AG04450 (cell line): ENCODE measurements around the gene TM4SF4. TPM values are rescaled to one million over a fixed set of nuclear protein-coding genes. Genes with fewer than 3 reads are reported as not detected.
A peak's percentile ranks its signal among the peaks of the same experiment; 100 is the strongest.

Source experiments
- CTCF ChIA-PET: fragments of 300-600, 350-600 bp; formaldehyde crosslinking; extraction: SDS; loops from one replicate; lab custom pipeline; 2022; ENCODE audit warnings: antibody characterized with exemption, inconsistent platforms; lab: Charles Lee
- POLR2A ChIA-PET: fragments of 350-600 bp; formaldehyde crosslinking; extraction: SDS; loops from one replicate; lab custom pipeline; 2021; ENCODE audit warnings: antibody characterized with exemption, inconsistent platforms; lab: Yijun Ruan, JAX
- DNase-seq: peaks from one replicate; pipeline ENCODE4 v3.0.0-alpha.2; 2011; ENCODE audit warnings: low read depth, low spot score
- H3K27ac ChIP-seq: one replicate; pipeline ENCODE4 v1.5.1; 2012; ENCODE audit warnings: low read depth, low read length, control low read depth
- H3K27me3 ChIP-seq: one replicate; pipeline ENCODE4 v1.6.0; 2012; ENCODE audit warnings: low read length; ENCODE audit not compliant: control insufficient read depth, insufficient read depth
- H3K4me3 ChIP-seq: 2 replicates; pipeline ENCODE4 v1.5.1; 2011; ENCODE audit warnings: mild to moderate bottlenecking, low read depth, low read length, control low read depth
- H3K9me3 ChIP-seq: 2 replicates; pipeline ENCODE4 v1.5.1; 2012; ENCODE audit warnings: low read length; ENCODE audit not compliant: control insufficient read depth, insufficient read depth
- polyA plus RNA-seq: library from polyadenylated mRNA; depleted of rRNA; stranded (reverse); fragments of >200 nt; gene quantifications from 2 replicates; pipeline ENCODE4 v1.2.3, GENCODE V29; 2011
- TF ChIP-seq, protein P1 (sequence below): IDR thresholded peaks from 2 replicates; pipeline ENCODE4 v1.5.1; 2011; ENCODE audit warnings: low read depth, low read length, control low read depth, inconsistent platforms

TM4SF4 gene
- polyA plus RNA-seq, 1 experiment: 0.32 TPM

DNA sequence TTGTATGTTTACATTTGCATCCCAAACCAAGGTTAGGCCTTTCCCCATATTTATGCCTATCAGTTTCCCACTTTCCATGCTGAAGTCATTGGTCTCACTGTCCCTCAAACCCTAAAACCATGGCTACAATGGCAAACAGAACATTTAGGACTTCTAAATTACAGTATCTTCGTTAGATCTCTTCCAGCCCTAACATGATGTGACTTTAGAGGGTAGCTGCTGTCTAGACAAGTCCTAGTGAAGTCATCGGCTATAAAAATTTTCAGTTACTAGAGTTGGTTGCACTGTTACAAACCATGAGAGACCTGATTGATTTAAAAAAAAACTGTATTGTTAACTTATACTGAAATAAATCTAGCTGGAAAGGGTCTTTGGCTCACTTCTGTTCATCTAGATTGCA is 54.6 kb downstream of the TM4SF4 start:
- no peaks in the 10 kb centered on the region for H3K27me3 ChIP-seq
- POLR2A ChIA-PET: no interaction called here
- CTCF ChIA-PET: interaction anchor here (0.6 to 4.5 kb wide), 4 partner anchors 9 to 327 kb away, joined by 3 to 22 read pairs (median 3); no protein-coding TSS in a partner anchor
- TF ChIP-seq, protein P1, sequence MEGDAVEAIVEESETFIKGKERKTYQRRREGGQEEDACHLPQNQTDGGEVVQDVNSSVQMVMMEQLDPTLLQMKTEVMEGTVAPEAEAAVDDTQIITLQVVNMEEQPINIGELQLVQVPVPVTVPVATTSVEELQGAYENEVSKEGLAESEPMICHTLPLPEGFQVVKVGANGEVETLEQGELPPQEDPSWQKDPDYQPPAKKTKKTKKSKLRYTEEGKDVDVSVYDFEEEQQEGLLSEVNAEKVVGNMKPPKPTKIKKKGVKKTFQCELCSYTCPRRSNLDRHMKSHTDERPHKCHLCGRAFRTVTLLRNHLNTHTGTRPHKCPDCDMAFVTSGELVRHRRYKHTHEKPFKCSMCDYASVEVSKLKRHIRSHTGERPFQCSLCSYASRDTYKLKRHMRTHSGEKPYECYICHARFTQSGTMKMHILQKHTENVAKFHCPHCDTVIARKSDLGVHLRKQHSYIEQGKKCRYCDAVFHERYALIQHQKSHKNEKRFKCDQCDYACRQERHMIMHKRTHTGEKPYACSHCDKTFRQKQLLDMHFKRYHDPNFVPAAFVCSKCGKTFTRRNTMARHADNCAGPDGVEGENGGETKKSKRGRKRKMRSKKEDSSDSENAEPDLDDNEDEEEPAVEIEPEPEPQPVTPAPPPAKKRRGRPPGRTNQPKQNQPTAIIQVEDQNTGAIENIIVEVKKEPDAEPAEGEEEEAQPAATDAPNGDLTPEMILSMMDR: no peak
- no peak overlapping the region for H3K4me3 ChIP-seq
- no peak overlapping the region for H3K27ac ChIP-seq
- H3K9me3 ChIP-seq: no peaks in the 10 kb centered on the region
- no peak for DNase-seq

DNA sequence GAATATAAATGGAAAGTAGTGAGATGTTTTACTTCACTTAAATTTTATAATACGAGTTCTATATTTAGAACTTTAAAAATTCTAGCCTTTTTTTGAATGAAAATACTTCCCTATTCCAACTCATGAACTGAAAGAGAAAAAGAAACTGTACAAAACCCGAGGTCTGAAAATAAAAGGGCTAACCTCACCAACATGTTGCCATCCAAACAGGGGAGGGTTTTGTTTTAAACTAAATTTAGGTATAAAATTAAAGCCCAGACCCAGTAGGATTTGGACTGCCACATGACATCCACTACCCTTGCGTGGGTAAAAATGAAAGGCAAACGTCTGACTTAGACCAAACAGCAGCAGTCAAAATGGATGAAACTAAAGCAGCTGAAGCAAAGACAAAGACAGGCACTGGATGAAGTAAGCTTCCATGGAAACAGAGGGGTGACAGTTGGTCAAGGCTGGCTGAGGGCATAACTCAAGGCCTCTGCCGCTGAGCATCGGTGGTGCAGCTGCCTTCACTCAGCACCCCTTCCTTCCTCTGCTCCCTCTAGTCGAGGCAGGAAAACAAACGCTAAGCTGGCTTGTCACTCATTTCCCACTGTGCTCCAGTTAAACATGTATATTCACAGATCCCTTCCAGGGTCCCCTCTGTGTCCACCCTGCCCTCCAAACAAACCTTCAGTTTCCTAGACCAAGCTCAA is 58.1 kb downstream of the TM4SF4 start:
- no peak for DNase-seq
- ChIA-PET CTCF (interaction anchor here (0.5 to 3.8 kb wide), 8 partner anchors 9 to 275 kb away, joined by 3 to 63 read pairs (median 13); no protein-coding TSS in a partner anchor), POLR2A (no interaction called here)
- Histone ChIP-seq H3K27me3 (no peaks in the 10 kb centered on the region), H3K9me3 (no peaks in the 10 kb centered on the region), H3K4me3 (no peak overlapping the region), H3K27ac (no peak overlapping the region)
- TF ChIP-seq, protein P1: no peak

DNA sequence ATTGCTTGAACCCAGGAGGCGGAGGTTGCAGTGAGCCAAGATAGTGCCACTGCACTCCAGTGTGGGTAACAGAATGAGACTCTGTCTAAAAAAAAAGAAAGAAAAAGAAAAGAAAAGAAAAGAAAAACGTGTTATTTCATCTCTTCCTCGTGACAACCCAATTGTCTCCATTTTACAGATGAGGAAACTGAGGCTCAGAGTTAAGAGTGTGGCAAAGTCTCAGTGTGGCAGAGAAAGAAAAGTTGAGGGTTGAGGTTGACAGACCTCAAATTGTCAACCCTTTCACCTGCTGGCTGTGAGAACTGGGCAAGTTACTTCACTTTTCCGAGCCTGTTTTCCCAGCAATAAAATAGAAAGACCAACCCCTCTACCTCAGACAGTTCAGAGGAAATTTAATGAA is 59.6 kb downstream of the TM4SF4 start:
- Histone ChIP-seq H3K27me3 (no peaks in the 10 kb centered on the region), H3K27ac (peak overlapping the region; percentile 12), H3K4me3 (no peak overlapping the region), H3K9me3 (no peaks in the 10 kb centered on the region)
- ChIA-PET POLR2A (interaction anchor here (1.0 to 1.4 kb wide), 3 partner anchors 14 to 124 kb away, joined by 3 to 10 read pairs (median 9); partner anchors contain the start of gene WWTR1), CTCF (interaction anchor here (1.5 to 3.8 kb wide), 3 partner anchors 35 to 274 kb away, joined by 4 to 27 read pairs (median 10); no protein-coding TSS in a partner anchor)
- no peak for DNase-seq
- TF ChIP-seq, protein P1: no peak

DNA sequence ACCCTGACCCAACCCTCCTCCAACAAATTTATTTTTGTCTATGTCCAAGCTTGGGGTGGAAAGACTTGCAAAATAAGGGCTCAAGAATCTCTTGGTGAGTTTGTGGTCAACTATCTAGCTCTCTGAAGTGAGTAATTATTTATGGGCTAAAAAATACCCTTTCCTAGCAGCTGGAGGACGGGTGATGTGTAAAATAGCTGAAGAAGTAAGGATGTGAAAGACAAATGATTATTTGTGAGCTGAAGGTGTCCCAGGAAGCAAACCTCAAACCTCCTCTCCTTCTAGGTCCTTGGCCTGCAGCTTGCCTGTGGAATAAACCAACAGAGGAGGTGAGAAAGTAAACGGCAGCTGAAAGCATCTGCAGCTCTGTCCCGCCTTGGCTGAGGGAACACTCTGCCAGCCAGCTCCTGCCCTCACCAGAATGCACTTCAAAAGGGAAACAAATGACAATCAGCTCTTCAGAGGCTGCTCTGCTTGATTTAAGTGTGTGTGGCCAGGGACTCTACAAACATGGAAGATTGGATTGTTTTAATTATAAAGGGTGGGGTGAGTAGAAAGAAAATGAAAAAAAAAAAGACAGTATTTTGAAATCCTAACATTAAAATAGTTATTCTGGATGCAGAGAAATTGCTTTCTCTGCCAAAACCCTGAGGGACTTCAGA is 60.3 kb downstream of the TM4SF4 start:
- DNase-seq: no peak
- CTCF ChIA-PET: interaction anchor here (0.7 to 3.8 kb wide), 5 partner anchors 34 to 273 kb away, joined by 3 to 27 read pairs (median 9); no protein-coding TSS in a partner anchor
- POLR2A ChIA-PET: interaction anchor here (0.5 to 1.4 kb wide), 4 partner anchors 13 to 123 kb away, joined by 3 to 10 read pairs (median 6); partner anchors contain the start of gene WWTR1
- TF ChIP-seq, protein P1: no peak
- peak overlapping the region; percentile 77 for H3K27ac ChIP-seq
- H3K9me3 ChIP-seq: no peaks in the 10 kb centered on the region
- H3K27me3 ChIP-seq: no peaks in the 10 kb centered on the region
- no peak overlapping the region for H3K4me3 ChIP-seq
